Stimulated activated CD4-positive, alpha-beta T cell treated with anti-CD3 and anti-CD28 coated beads, TNF-alpha, amount 100 ng/mL, for 1 hour (primary cell): ENCODE measurements around the gene SREBF1.

ENCODE experiments used
- DNase-seq, 3 donors: peaks; one replicate each; pipeline ENCODE4 v3.0.0-alpha.2; 2020; ENCODE audit warnings: low read depth in 3 of 3, low spot score in 1 of 3

SREBF1 gene

DNA sequence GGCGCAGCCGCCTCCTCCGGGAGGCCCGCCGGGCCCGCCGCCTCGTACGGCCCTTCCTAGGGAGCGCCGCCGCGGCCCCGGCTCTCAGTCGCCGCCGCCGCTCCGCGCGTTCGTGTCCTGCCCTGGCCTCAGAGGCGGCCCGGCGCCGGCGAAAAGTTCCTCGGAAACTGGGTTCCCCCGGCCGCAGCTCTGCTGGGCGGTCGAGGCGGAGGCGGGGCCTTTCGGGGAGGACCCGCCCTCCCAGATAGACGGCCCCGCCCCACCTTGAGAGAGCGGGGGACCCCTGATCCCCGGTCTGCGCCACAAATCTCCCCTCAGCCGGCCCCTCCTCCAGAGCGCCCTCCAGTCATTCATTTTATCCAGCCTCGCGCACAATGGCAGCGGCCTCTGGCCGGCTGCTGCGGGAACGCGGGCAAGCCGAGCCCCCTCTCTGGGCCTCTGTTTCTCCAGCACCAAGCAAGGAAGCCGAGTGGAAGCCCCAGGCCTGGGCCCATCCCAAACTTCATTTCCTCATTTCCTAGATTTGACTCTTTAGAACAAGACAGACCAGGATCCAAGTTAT is at the start of gene SREBF1:
TSS of gene SREBF1 (minus strand) at position 169 of the 562 bp plus-strand sequence. CDS start 169 bp downstream, outside the sequence.
- DNase-seq = peak in 2 of 3 donors; percentile 24 to 41

- DNase-seq = no peak
These were observed 49.4 kb upstream of the SREBF1 start for GRCh38 chr17:17886226-17886625.

DNA sequence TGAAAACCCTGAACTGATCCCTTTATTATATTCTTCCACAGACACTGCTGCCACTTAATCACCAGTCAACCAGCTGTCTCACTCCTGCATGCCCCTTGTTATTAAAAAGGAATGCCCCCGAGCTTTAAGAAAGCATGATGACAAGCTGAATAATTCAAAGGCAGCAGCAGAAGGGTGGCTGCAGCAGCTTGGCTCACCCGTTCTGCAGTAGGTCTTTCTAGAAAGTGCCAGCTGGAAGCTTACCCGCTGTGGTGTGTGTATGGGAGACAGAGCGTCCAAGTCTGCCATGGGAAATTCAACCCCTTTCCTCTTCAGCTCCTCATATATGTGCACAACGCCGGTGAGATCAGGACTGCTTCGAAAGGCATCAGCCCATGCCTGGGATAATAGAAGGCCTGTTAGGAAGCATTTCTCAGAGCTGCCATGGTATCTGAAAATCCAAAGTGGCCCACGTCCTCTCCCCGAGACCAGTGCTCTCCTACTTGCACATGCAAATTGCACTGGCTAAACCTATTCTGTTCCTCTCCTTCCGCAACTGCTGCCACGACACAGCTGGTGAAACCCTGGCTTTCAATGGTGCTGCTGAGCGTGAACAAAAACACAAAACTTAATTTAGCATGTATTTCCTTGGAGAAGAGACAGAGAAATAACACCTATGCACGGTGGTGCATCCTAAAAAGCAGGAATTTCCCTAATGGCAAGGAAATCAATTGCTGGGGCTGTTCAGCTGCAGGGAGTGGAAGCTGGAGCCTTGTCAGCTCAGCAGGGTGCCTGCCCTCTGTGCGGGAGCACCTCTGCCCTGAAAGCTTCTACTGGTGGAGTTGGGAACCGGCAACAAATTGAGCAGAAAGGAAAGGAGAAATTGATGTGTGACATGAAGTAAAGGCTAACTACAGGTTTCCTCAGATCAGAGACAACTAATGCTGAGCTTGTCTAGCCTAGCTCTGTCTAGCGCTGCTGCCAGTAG is 47.9 kb upstream of the SREBF1 start:
- no peak for DNase-seq

GRCh38 chr17:17883801-17884200 is 47.0 kb upstream of the SREBF1 start:
- no peak for DNase-seq

GRCh38 chr17:17882082-17882581 is 45.3 kb upstream of the SREBF1 start:
- DNase-seq = no peak

GRCh38 chr17:17880577-17881196 is 43.9 kb upstream of the SREBF1 start:
- no peak for DNase-seq

- no peak for DNase-seq
These were observed 41.0 kb upstream of the SREBF1 start for GRCh38 chr17:17877529-17878358.

DNA sequence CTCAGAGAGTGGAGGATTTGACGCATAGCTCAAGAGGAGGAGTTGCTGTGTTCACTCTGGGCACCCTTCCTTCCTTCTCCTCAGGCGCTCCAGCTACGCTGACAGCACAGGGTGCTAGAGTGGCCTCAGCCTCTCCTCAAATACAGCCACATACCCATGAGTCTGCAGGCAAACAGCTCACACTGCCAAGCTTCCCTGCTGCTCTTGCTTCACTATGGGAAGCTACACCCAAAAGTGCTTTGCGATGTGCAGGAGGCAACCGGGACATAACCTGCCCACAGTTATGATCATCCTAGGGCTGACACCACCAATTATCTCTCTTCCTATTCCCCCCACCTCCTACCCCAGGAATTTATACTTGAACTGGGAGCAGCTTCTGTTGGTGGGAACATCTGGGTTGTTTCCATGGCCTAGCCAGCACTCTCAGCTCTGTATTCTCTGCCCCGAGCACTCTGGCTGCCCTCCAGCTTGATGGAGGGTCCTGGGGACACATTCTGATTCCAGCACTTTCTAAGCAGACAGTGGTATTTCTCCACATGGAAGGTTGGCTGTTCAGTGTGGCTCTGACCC is 40.3 kb upstream of the SREBF1 start:
- DNase-seq = no peak

DNA sequence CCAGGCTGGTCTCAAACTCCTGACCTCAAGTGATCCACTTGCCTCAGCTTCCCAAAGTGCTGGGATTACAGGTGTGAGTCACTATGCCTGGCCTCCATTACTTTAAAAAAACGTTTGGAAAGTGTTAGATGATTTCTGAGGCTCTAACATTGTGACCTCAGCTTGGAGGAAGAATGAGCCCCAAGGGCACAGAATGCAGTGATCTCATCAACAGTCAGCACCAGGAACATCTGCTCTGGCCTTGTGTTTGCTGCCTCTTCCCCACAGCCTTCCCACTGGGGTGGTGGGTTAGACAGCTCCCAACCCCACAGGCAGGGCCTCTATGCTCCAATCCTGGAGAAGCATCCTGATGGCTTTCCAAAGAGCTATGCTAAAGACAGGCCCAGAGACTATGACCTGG is 37.7 kb upstream of the SREBF1 start:
- no peak for DNase-seq

DNA sequence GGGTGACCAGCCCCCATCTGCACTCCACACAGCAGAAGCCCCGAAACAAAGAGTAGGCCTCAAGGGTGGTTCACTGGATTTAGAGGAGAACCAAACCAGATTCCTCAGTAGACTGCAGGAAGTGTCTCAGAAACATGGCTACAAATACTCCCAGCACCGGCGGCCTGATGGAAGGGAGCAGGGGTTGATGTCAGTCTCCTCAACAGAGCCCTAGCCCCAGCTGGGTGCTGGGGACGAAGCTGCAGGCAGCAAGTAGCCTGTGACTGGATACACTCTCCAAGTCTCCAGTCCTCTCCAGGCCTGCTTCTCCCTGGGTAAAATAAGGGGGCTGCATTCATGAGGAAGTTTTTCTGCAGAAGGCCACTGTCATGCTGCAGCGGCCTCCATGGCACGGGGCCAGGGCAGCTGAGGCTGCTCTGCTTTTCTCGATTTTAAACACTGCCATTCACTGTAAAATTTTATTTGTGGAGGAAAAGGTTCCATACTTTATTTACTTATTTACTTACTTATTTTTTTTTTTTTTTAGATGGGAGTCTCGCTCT is 36.7 kb upstream of the SREBF1 start:
- DNase-seq = no peak

GRCh38 chr17:17872547-17873345 is 36.0 kb upstream of the SREBF1 start:
- DNase-seq = no peak

- DNase-seq = no peak
These were observed 35.1 kb upstream of the SREBF1 start for GRCh38 chr17:17871913-17872312.

- DNase-seq = no peak
These were observed 33.5 kb upstream of the SREBF1 start for GRCh38 chr17:17870247-17870646.

DNA sequence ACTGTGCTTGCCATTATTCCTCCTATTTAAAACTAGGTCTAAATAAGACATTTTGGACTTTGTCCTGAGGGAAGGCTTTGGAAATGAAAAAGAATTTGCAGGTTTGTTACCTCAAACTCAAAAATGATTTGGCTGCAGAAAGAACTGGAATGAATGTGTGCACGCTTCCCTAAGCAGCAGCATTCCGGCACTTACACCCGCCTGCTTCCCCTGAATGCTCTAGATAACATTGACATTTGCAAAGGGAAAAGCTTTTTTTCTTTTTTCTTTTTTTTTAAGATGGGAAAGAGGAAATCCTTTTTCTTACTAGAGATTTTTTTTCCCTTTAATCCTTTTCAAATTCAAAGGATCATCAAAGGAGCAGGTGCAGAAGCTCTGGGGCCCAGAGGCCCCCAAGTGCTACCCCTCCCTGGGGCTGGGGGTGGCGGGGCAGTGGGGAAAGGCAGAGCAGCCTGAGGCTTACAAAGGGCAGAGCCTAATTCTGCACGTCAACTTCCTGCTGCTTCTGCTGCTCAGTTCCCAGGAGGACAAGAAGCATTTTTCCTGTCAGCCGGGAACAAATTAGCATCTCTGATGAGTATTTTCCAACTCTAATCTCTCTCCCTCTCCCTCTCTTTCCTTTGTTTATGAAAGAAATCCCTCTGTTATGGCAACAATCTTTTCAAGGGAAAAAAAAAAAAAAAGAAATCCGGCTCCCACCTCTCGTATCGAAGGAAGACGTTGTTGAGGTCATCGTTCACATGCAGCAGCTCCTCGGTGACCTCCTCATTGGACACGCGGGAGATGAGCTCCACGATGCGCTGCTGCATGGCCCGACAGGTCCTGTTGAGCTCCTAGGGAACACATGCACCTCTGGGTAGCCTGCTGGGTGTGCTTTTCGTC is 32.1 kb upstream of the SREBF1 start:
- DNase-seq = no peak

DNA sequence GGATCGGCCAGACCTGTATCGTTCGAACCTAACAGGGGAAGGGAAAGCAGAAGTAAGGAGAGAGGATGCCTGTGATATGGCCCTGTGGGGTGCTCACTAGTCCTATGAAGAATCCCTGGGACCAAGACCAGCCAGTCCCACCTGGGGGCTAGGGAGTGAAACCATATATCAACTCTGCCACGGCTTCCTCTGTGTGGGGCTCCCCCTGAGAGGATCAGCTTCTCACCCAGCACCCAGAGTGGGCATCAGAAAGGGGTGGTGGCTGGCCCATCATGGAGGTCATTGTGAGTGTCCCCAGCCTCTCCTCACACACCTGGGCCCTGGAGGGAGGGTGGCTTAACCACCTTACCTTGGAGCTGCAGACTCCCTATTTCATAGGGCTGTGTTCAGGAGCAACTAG is 30.1 kb upstream of the SREBF1 start:
- DNase-seq = no peak

DNA sequence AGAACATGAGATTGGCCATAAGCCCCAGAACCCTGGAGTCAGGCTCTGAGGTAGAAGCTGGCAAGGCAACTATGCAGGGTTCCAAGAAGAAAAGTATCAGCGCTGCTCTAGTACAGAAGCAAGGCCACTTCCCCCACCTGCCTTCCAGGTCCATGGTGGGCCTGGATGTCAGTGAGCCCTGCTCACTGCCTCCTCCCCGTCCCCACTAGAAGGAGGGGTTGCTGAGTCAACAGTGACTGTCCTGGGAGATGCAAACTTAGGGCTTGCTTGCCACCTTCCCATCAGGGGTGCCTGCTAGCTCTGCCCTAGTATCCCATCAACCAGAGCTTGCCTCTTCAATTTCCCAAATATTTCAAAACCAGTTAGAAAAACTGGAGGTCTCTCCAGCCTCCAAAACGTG is 29.6 kb upstream of the SREBF1 start:
- no peak for DNase-seq

DNA sequence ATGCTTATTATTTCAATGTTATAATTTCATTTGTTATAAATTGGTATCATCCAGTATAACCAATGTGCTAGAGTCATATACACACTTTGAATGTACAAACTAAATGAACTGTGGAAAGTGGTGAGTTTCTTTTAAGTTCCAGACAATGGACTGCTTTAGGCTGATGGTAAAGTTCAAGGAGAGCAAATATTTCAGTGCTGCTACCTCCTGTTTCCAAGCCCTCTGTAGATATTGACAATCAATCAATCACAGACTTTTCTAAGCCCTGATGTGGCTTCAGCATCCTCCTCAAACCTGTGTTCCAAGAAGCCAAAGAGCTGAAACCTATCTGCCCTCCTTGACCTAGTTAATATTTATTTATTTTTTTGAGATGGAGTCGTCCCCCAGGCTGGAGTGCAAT is 28.2 kb upstream of the SREBF1 start:
- no peak for DNase-seq

GRCh38 chr17:17860766-17861107 is 24.0 kb upstream of the SREBF1 start:
- no peak for DNase-seq
